ENCODE measurements around the gene SBK2.
"Not testable (repeated sequence)": the region's sequence is repeated elsewhere in the genome, so short reads cannot be mapped to it uniquely, and the experiment has no call there.

DNA sequence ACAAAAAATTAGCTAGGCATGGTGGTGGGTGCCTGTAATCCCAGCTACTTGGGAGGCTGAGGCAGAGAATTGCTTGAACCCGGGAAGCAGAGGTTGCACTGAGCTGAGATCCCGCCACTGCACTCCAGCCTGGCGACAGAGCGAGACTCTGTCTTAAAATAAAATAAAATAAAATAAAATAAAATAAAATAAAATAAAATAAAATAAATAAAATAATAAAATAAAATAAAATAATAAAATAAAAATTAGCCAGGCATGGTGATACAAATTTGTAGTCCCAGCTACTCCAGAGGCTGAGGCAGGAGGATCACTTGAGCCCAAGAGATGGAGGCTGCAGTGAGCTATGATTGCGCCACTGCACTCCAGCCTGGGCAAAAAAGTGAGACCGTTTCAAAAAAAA, 37.0 kb upstream of the SBK2 start:
- not testable (repeated sequence) for TF ChIP-seq POLR2A (IDR thresholded peaks at IDR 0.05; ENCODE audit: extremely low read depth, insufficient read length)
- TF ChIP-seq, protein P1, sequence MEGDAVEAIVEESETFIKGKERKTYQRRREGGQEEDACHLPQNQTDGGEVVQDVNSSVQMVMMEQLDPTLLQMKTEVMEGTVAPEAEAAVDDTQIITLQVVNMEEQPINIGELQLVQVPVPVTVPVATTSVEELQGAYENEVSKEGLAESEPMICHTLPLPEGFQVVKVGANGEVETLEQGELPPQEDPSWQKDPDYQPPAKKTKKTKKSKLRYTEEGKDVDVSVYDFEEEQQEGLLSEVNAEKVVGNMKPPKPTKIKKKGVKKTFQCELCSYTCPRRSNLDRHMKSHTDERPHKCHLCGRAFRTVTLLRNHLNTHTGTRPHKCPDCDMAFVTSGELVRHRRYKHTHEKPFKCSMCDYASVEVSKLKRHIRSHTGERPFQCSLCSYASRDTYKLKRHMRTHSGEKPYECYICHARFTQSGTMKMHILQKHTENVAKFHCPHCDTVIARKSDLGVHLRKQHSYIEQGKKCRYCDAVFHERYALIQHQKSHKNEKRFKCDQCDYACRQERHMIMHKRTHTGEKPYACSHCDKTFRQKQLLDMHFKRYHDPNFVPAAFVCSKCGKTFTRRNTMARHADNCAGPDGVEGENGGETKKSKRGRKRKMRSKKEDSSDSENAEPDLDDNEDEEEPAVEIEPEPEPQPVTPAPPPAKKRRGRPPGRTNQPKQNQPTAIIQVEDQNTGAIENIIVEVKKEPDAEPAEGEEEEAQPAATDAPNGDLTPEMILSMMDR (IDR thresholded peaks at IDR 0.05; ENCODE audit: low read depth, low read length): not testable (repeated sequence)

All from NB4 (cell line).